Stimulated activated CD8-positive, alpha-beta memory T cell treated with anti-CD3 and anti-CD28 coated beads, Interleukin-4, amount 100 ng/mL, for 48 hours (primary cell): ENCODE data around the gene NME3.

ENCODE experiments used
- DNase-seq: peaks from one replicate; pipeline ENCODE4 v3.0.0-alpha.2; 2020

NME3 gene

DNA sequence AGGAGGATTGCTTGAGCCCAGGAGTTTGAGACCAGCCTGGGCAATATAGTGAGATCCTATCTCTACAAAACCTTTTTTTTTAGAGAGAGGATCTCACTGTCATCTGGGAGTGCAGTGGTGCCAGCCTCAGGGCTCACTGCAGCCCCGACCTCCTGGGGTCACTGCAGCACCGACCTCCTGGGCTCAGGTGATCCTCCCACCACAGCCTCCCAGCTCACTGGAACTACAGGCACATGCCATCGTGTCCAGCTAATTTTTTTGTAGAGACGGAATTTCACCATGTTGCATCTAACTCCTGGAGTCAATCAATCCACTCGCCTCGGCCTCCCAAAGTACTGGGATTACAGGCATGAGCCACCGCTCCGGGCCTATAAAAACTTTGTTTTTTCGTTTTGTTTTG lies 50.0 kb downstream of the NME3 start:
- no peak for DNase-seq
